Activated B cell treated with CpG ODN at 0.5 μM for 24 hours (primary cell): ENCODE results near the gene SYNE1. TPM values are rescaled to one million over a fixed set of nuclear protein-coding genes. Genes with fewer than 3 reads are reported as not detected.
A peak's percentile ranks its signal among the peaks of the same experiment; 100 is the strongest.

Experiments
- ATAC-seq: fragments of 200-7000 bp; cut with Tn5 transposase; one replicate; pipeline ENCODE4 v1.10.0; 2021; ENCODE audit warnings: low read depth, mild to moderate bottlenecking, moderate library complexity
- CTCF ChIA-PET: fragments of 350-600 bp; sonication (Branson Sonifier 250); formaldehyde crosslinking; loops from one replicate; lab custom pipeline; 2021; ENCODE audit warnings: antibody characterized with exemption; lab: Charles Lee
- POLR2A ChIA-PET: fragments of 350-600 bp; sonication (Branson Sonifier 250); formaldehyde crosslinking; loops from one replicate; lab custom pipeline; 2021; ENCODE audit warnings: antibody characterized with exemption; lab: Charles Lee
- DNase-seq: peaks from one replicate; pipeline ENCODE4 v3.0.0; 2022
- H3K27ac Mint-ChIP-seq: one replicate; pipeline ENCODE4 v1.8.0; 2020; ENCODE audit warnings: mixed read lengths
- H3K27me3 Mint-ChIP-seq: one replicate; pipeline ENCODE4 v1.8.0; 2021; ENCODE audit warnings: mixed read lengths
- H3K36me3 Mint-ChIP-seq: one replicate; pipeline ENCODE4 v1.8.0; 2021; ENCODE audit warnings: low read depth, mixed read lengths
- H3K4me1 Mint-ChIP-seq: one replicate; pipeline ENCODE4 v1.8.0; 2021; ENCODE audit warnings: mixed read lengths
- H3K4me3 Mint-ChIP-seq: one replicate; pipeline ENCODE4 v1.8.0; 2020; ENCODE audit warnings: mild to moderate bottlenecking, mixed read lengths
- H3K9me3 Mint-ChIP-seq: one replicate; pipeline ENCODE4 v1.8.0; 2020; ENCODE audit warnings: mixed read lengths
- intact Hi-C: fragments of 100-400 bp; cut with micrococcal nuclease; formaldehyde crosslinking; loops from one replicate; pipeline ENCODE4 v1.15.1; 2024
- total RNA-seq: library from RNA; stranded (reverse); gene quantifications from 2 replicates; pipeline ENCODE4 v1.2.3, GENCODE V29; 2022
- TF ChIP-seq, protein P1 (sequence below): fragments of 200-600 bp; IDR thresholded peaks from one replicate; pipeline ENCODE4 v1.8.0; 2022; ENCODE audit warnings: antibody characterized with exemption, mild to moderate bottlenecking

SYNE1 gene
- total RNA-seq, 1 donor from 2014 or later, result 74.9 TPM

DNA sequence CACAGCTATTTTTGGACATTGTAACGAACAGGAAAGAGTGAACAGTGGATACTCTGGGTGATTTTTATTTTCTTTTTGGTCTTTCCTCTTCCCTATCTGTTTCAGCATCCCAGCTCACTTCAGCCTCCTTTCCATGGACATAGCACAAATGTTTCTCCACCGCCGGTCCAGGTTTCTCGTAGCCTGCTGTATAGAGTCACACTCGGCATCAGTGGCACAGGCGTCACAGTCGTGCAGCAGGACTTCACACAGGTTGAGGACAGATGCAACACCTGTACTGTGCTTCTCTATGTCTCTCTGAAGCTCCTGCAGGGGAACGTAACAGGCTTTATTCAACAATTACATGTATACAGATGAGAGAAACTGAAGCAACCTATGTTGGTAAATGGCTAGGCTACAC lies 481.4 kb downstream of the SYNE1 start:
- Mint-ChIP-seq H3K4me3 (no peak overlapping the region), H3K4me1 (peaks cover 13% of the 10 kb centered on the region), H3K36me3 (peaks cover 69% of the 10 kb centered on the region), H3K9me3 (no peaks in the 10 kb centered on the region), H3K27me3 (no peaks in the 10 kb centered on the region), H3K27ac (no peak overlapping the region)
- ATAC-seq (no peak), DNase-seq (no peak)
- TF ChIP-seq, protein P1, sequence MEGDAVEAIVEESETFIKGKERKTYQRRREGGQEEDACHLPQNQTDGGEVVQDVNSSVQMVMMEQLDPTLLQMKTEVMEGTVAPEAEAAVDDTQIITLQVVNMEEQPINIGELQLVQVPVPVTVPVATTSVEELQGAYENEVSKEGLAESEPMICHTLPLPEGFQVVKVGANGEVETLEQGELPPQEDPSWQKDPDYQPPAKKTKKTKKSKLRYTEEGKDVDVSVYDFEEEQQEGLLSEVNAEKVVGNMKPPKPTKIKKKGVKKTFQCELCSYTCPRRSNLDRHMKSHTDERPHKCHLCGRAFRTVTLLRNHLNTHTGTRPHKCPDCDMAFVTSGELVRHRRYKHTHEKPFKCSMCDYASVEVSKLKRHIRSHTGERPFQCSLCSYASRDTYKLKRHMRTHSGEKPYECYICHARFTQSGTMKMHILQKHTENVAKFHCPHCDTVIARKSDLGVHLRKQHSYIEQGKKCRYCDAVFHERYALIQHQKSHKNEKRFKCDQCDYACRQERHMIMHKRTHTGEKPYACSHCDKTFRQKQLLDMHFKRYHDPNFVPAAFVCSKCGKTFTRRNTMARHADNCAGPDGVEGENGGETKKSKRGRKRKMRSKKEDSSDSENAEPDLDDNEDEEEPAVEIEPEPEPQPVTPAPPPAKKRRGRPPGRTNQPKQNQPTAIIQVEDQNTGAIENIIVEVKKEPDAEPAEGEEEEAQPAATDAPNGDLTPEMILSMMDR, result no peak
- ChIA-PET POLR2A (no interaction called here), CTCF (interaction anchor here (1.3 kb wide), 1 partner anchor 13 kb away, joined by 3 read pairs; no protein-coding TSS in a partner anchor)
- intact Hi-C loops, result no loop called here

DNA sequence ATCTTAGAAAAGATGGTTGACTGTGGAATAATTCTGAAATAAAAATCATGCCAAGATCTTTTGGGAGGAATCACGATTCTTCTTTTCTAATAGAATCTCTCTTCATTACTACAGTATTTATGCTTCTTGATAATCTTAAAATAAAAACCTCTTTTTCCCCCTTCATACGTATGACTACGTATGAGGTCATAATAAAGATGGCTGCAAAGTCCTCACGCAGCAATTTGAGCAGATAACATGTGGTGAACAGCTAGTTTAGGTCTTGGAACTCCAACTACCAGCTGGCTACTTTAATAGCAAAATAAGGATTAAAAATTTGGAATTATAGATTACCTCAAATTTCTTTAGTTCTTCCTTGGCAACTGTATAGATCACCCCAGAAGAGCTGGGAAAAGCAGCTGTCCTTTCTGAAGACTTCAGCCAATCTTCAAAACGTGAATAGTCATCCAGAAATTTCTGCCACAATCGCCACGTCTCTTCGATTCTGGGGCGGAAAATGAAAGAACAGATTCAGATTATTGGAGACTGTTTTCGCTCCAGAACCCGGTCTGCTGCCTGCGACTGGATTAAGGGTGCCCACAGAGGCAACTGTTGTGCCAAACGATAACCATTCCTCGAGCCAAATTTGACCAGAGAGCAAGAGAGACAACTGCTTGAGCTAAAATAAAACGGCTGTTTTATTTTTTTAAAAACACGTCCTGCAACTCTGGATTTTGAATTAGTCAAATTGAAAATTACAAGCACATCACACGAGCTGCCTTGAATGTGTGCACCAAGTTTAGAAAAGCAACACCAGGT lies 482.4 kb downstream of the SYNE1 start:
- ChIA-PET POLR2A (no interaction called here), CTCF (no interaction called here)
- Mint-ChIP-seq H3K9me3 (no peaks in the 10 kb centered on the region), H3K36me3 (peaks cover 76% of the 10 kb centered on the region), H3K4me3 (no peak overlapping the region), H3K4me1 (peaks cover 3% of the 10 kb centered on the region), H3K27ac (no peak overlapping the region), H3K27me3 (no peaks in the 10 kb centered on the region)
- no peak for DNase-seq
- ATAC-seq, result no peak
- intact Hi-C loops, result no loop called here
- TF ChIP-seq, protein P1, result no peak

DNA sequence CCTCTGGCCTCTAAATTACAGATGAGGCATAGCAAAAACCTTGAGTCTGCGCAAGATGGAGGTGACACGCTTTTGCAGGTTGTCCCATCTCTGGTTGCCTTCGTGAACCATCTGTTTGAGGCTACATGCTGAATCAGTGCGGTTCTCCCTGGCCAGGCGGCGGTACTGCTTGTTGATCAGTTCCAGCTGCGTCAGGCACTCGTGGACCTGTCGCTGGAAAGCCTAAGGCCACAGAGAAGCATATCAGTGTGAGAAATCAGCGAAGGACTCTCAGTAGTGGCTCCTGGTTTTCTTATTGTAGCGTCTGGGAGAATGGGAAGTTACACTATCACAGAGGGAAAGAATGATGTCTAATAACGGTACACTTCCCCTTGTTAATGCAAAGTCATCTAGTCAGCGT lies 485.2 kb downstream of the SYNE1 start:
- H3K4me3 Mint-ChIP-seq, result no peak overlapping the region
- DNase-seq (no peak), ATAC-seq (no peak)
- TF ChIP-seq, protein P1, result no peak
- POLR2A ChIA-PET, result no interaction called here
- intact Hi-C loops, result no loop called here
- no peaks in the 10 kb centered on the region for H3K4me1 Mint-ChIP-seq
- CTCF ChIA-PET, result interaction anchor here (1.1 kb wide), 1 partner anchor 116 kb away, joined by 3 read pairs; no protein-coding TSS in a partner anchor
- peak overlapping the region; percentile 19 for H3K27ac Mint-ChIP-seq
- no peaks in the 10 kb centered on the region for H3K9me3 Mint-ChIP-seq
- H3K36me3 Mint-ChIP-seq, result peaks cover 87% of the 10 kb centered on the region
- no peaks in the 10 kb centered on the region for H3K27me3 Mint-ChIP-seq

DNA sequence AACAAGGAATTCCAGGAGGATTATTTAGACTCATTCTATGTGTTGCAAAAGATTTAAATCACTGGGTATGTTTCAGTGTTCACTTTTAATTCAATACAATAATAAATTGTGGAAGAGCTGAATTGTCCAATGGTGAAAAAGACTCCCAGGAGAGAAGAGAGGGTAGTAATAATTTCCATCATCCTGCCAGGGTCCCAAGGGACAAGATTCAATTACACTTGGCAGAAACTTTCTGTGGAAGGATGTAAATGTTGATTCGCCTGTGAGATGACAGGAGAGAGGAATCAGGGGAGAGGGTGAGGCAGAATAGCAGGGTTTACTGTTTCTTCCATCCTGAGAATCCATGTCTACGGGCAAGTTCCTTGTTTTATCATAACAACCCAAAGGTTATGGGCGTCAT lies 487.0 kb downstream of the SYNE1 start:
- DNase-seq (no peak), ATAC-seq (no peak)
- H3K36me3 Mint-ChIP-seq, result peaks cover 83% of the 10 kb centered on the region
- TF ChIP-seq, protein P1, result no peak
- ChIA-PET CTCF (interaction anchor here (0.7 kb wide), 1 partner anchor 459 kb away, joined by 3 read pairs; no protein-coding TSS in a partner anchor), POLR2A (no interaction called here)
- no peaks in the 10 kb centered on the region for H3K9me3 Mint-ChIP-seq
- H3K27me3 Mint-ChIP-seq, result no peaks in the 10 kb centered on the region
- H3K4me3 Mint-ChIP-seq, result no peak overlapping the region
- H3K27ac Mint-ChIP-seq, result no peak overlapping the region
- no peaks in the 10 kb centered on the region for H3K4me1 Mint-ChIP-seq
- intact Hi-C loops, result no loop called here

DNA sequence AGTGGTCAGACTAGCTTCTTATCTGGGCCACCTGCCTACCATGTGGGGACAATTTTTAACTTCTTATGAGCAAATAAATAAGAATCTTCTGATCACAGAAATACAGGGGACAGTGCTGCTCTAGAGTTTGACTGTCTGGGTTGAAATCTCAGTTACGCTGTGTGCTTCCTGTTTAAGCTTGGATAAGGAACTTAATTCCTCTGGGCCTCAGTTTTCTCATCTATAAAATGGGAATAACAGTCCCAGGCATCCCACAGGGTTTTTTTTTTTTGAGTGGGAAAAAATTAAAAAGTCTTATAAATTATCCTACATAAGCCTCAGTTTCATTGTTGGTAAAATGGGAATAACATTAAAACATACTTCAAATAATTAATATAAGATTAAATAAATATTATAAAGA lies 488.8 kb downstream of the SYNE1 start:
- TF ChIP-seq, protein P1, result no peak
- CTCF ChIA-PET, result interaction anchor here (1.2 kb wide), 1 partner anchor 383 kb away, joined by 3 read pairs; no protein-coding TSS in a partner anchor
- POLR2A ChIA-PET, result no interaction called here
- intact Hi-C loops, result no loop called here
- no peak overlapping the region for H3K4me3 Mint-ChIP-seq
- H3K4me1 Mint-ChIP-seq, result no peaks in the 10 kb centered on the region
- H3K9me3 Mint-ChIP-seq, result no peaks in the 10 kb centered on the region
- H3K27ac Mint-ChIP-seq, result no peak overlapping the region
- DNase-seq (no peak), ATAC-seq (no peak)
- no peaks in the 10 kb centered on the region for H3K27me3 Mint-ChIP-seq
- peaks cover 84% of the 10 kb centered on the region for H3K36me3 Mint-ChIP-seq
